ENCODE data around the gene UBL4A. TPM values are rescaled to one million over a fixed set of nuclear protein-coding genes. Genes with fewer than 3 reads are reported as not detected.

The UBL4A gene
- total RNA-seq, 1 donor: 54.4 TPM

DNA sequence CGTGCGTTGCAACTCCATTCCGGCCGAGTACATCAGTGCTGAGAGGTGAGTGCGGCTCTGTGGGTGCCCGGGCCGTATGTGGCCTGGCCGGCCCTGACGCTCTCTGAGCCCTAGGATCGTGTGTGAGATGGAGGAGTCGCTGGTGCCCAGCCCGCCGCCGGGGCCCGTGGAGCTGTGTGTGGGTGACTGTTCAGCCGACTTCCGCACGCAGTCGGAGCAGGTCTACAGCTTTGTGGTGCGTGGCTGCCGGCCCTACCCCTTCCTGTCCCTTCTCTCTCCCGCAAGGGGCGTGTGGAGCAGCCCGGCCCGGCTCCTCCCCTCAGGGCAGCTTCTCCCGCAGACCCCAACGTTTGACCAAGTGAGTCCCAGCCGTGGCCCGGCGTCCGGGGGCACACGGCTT, 20.4 kb downstream of the UBL4A start:
- DNase-seq (ENCODE audit: low read depth in 2 of 3, low spot score in 2 of 3): no peak

- no peak for DNase-seq (ENCODE audit: low read depth in 2 of 3, low spot score in 2 of 3)
These were observed 20.8 kb downstream of the UBL4A start for GRCh38 chrX:154465601-154466000.

- no peak for DNase-seq (ENCODE audit: low read depth in 2 of 3, low spot score in 2 of 3)
These were observed 21.5 kb downstream of the UBL4A start for GRCh38 chrX:154464806-154465365.

DNA sequence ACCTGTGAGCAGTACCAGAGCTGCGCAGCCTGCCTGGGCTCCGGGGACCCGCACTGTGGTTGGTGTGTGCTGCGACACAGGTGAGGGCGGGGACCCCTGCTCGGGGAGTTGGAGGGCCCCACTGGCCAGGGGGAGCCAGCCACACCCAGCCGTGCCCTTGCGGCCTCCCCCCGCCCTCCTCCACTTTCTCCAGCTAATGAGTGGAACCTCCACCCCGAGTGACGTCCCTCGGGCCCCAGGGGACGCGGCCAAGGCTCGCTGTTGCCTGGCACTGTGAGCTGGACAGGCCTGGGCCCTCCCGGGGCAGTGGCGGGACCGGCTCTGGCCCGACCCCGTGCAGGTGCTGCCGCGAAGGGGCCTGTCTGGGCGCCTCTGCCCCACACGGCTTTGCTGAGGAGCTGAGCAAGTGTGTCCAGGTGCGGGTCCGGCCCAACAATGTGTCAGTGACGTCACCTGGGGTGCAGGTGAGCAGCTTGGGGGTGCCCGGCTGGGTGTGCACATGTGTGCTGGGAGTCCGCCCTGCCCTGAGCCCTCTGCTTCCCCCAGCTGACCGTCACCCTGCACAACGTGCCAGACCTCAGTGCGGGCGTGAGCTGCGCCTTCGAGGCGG, 22.7 kb downstream of the UBL4A start:
- DNase-seq (ENCODE audit: low read depth in 2 of 3, low spot score in 2 of 3): no peak

DNA sequence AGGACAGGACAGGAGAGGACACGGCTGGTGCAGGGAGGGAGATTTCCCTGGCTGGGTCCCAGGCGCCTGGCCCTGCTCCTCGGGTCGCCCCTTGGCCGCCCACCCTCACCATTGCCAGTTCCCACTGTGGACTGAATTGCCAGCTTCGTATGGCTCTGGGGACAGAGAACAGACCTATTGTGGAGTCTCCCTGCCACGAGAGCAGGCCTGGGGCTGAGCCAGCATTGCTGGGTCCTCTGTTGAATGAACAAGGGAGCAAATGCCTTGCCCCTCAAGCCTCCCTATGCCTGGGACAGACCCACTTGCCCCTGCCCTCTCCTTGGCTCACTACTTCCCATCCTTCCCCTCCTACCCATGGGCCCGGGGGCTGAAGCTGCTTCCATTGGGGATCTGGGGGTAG, 24.0 kb downstream of the UBL4A start:
- no peak for DNase-seq (ENCODE audit: low read depth in 2 of 3, low spot score in 2 of 3)

DNA sequence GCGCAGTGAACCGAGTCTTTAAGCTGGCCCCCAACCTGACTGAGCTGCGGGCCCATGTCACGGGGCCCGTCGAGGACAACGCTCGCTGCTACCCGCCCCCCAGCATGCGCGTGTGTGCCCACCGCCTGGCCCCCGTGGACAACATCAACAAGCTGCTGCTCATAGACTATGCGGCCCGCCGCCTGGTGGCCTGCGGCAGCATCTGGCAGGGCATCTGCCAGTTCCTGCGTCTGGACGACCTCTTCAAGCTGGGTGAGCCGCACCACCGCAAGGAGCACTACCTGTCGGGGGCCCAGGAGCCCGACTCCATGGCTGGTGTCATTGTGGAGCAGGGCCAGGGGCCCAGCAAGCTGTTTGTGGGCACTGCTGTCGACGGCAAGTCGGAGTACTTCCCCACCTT, 26.1 kb downstream of the UBL4A start:
- no peak for DNase-seq (ENCODE audit: low read depth in 2 of 3, low spot score in 2 of 3)

DNA sequence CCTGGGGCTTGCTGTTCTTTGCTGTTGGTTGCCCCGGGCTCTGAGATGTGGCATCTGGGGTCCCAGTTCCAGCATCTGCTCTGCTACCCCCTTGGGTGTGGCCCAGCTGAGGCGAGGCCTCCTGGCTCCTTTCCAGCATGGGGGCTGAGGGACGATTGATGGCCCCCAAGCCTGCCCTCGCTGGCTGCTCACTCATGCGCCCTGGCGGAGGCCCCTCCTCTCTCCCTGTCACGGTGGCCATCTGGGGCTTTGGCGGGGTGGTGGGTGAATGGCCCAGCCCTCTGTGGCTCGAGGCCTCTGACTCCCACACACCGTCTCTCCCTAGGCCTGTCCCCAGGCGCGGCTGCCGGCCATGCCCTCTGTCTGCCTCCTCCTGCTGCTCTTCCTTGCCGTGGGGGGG, 26.6 kb downstream of the UBL4A start:
- no peak for DNase-seq (ENCODE audit: low read depth in 2 of 3, low spot score in 2 of 3)

- no peak for DNase-seq (ENCODE audit: low read depth in 2 of 3, low spot score in 2 of 3)
These were observed 27.2 kb downstream of the UBL4A start for GRCh38 chrX:154458954-154459778.

GRCh38 chrX:154458116-154458953, 28.1 kb downstream of the UBL4A start, which contains the start of gene PLXNA3:
Gene PLXNA3 (plus strand): TSS chrX:154458281. CDS start chrX:154460184, 1,903 bp downstream.
- DNase-seq (ENCODE audit: low read depth in 2 of 3, low spot score in 2 of 3): peak; percentile 41 to 46 (median 44)

DNA sequence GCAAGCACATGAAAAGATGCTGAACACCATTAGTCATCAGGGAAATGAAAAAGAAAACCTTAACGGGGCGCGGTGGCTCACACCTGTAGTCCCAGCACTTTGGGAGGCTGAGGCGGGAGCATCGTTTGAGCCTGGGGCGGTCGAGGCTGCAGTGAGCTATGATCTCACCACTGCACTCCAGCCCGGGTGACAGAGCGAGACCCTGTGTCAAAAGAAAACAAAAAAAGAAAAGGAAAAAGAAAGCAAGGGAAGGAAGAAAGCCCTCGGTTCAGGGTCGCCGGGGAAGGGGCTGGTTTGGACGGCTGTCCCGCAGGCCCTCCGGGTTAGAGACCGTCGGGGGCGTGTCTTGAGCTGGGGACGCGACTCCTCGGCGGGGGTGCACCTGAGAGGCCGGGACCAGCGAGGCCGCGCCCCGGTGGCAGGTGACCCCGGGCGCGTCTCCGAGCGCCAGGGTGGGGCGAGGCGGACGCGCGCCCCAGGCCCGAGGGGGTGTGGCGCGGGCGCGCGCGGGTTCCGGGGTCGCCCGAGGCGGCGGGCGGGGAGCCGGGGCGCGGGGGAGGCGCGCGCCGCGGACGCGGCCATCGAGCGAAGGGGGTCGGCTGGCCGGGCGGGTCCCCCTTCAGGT, 28.8 kb downstream of the UBL4A start:
- peak in 2 of 3 donors; percentile 12 to 41 for DNase-seq (ENCODE audit: low read depth in 2 of 3, low spot score in 2 of 3)

GRCh38 chrX:154452823-154453222, 33.6 kb downstream of the UBL4A start:
- no peak for DNase-seq (ENCODE audit: low read depth in 2 of 3, low spot score in 2 of 3)

DNA sequence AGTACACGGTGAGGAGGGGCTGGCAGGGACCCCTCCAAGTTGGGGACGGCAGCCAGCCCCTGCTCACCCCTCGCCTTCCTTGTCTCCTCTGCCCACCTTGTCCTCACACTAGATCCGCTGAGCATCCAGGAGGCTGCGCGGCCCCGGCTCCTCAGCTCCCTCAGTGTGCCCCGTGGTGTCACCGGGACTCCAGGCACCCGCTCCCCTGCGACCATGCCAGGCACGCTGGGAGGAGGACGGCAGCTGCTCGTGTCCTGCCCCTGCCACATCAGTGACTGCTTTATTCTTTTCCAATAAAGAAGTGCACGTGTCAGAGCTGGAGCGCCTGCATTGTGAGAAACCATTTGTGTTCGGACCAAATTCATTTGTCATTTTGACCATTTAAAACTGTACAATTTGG, 36.1 kb downstream of the UBL4A start:
- DNase-seq (ENCODE audit: low read depth in 2 of 3, low spot score in 2 of 3): no peak

- no peak for DNase-seq (ENCODE audit: low read depth in 2 of 3, low spot score in 2 of 3)
These were observed 36.8 kb downstream of the UBL4A start for GRCh38 chrX:154449618-154450017.

- no peak for DNase-seq (ENCODE audit: low read depth in 2 of 3, low spot score in 2 of 3)
These were observed 37.9 kb downstream of the UBL4A start for GRCh38 chrX:154448484-154448883.

DNA sequence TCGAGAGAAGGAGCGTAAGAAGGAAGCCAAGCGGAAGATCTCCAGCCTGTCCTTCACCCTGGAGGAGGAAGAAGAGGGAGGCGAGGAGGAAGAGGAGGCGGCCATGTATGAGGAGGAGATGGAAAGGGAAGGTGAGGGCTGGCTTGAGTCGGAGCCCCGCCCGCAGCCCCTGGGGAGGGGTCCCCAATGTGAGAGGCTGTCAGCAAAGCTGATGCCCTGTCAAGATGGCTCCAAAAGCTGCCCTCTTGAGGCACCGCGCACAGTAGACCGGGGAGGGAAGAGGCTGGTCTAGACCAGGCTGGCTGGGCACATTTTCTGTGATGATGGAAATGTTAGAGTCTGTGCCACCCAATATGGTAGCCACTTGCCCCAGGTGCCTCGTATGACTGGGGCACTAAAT, 40.0 kb downstream of the UBL4A start:
- DNase-seq (ENCODE audit: low read depth in 2 of 3, low spot score in 2 of 3): no peak

- no peak for DNase-seq (ENCODE audit: low read depth in 2 of 3, low spot score in 2 of 3)
These were observed 40.6 kb downstream of the UBL4A start for GRCh38 chrX:154445776-154446175.

GRCh38 chrX:154444755-154445246, 41.6 kb downstream of the UBL4A start:
- DNase-seq (ENCODE audit: low read depth in 2 of 3, low spot score in 2 of 3): no peak

- DNase-seq (ENCODE audit: low read depth in 2 of 3, low spot score in 2 of 3): peak in 1 of 3 donors; percentile 48
These were observed 42.2 kb downstream of the UBL4A start, which contains the start of gene FAM50A for GRCh38 chrX:154443992-154444754. Gene FAM50A (plus strand): TSS chrX:154444141. CDS start chrX:154444236, 95 bp downstream.

GRCh38 chrX:154443479-154443910, 42.9 kb downstream of the UBL4A start:
- DNase-seq (ENCODE audit: low read depth in 2 of 3, low spot score in 2 of 3): peak in 1 of 3 donors; percentile 6
